HepG2 (cell line): ENCODE measurements around the gene TEX51. TPM values are rescaled to one million over a fixed set of nuclear protein-coding genes. Genes with fewer than 3 reads are reported as not detected.

ENCODE experiments used
- PBX3 ChIP-seq: sonication (generic); formaldehyde crosslinking; IDR thresholded peaks from 2 replicates; pipeline ENCODE4 v1.8.1; 2023; ENCODE audit warnings: missing genetic modification reagents, inconsistent platforms, borderline replicate concordance
- PREB ChIP-seq: sonication (generic); formaldehyde crosslinking; IDR thresholded peaks from 2 replicates; pipeline ENCODE4 v1.4.0; 2020; ENCODE audit warnings: missing genetic modification reagents
- ZBTB49 ChIP-seq: sonication (generic); formaldehyde crosslinking; IDR thresholded peaks from 2 replicates; pipeline ENCODE4 v1.4.0; 2020; ENCODE audit warnings: missing genetic modification reagents, borderline replicate concordance
- ZNF407 ChIP-seq: sonication (generic); formaldehyde crosslinking; IDR thresholded peaks from one replicate; pipeline ENCODE4 v1.5.1; 2020; ENCODE audit warnings: mild to moderate bottlenecking, missing genetic modification reagents; ENCODE audit errors: not compliant biosample characterization
- polyA plus RNA-seq, 8 experiments: library from polyadenylated mRNA; depleted of rRNA in 3 of 8; stranded (reverse) in 7 of 8; unstranded in 1 of 8; fragments of >200 nt; fragmentation: Illumina TruSeq in 4 of 8; extraction: Trizol in 4 of 8; gene quantifications; 2 replicates each; pipeline versions ENCODE4 v1.2.1 to v1.2.3, GENCODE V29; 2011 to 2016; ENCODE audit warnings: low read depth in 4 of 8, missing spikeins in 1 of 8, mixed read lengths in 1 of 8; ENCODE audit not compliant: insufficient read depth in 1 of 8
- total RNA-seq, 5 experiments: library from RNA; depleted of rRNA; stranded (reverse); fragments of >200 nt; fragmentation: Illumina TruSeq; extraction: Trizol; gene quantifications; 2 replicates each; pipeline ENCODE4 v1.2.3, GENCODE V29; 2016; ENCODE audit warnings: low read depth in 1 of 5

The TEX51 gene
- total and polyA plus RNA-seq, 2 of the 13 experiments (the other 11 are each of a cell fraction or from before 2014, with no cell fraction given): not detected

- TF ChIP-seq PREB: no peak
- no peak for TF ChIP-seq ZBTB49 (CRISPR knock-in tag)
- no peak for TF ChIP-seq ZNF407 (CRISPR knock-in tag)
- TF ChIP-seq PBX3 (CRISPR knock-in tag): no peak
These were observed 7.3 kb downstream of the TEX51 start (continued) for GRCh38 chr2:126905991-126906390.
